ENCODE measurements around the gene EGF. TPM values are rescaled to one million over a fixed set of nuclear protein-coding genes. Genes with fewer than 3 reads are reported as not detected.
"Not testable (repeated sequence)": the region's sequence is repeated elsewhere in the genome, so short reads cannot be mapped to it uniquely, and the experiment has no call there.

Gene EGF
- total RNA-seq, 1 donor from 2014 or later, result 0.07 TPM

- DNase-seq (ENCODE audit: low read depth, low spot score), result no peak
Observed at GRCh38 chr4:110025718-110026117, 113.0 kb downstream of the EGF start.

GRCh38 chr4:110032603-110033002 lies 119.9 kb downstream of the EGF start:
- no peak for DNase-seq (ENCODE audit: low read depth, low spot score)

DNA sequence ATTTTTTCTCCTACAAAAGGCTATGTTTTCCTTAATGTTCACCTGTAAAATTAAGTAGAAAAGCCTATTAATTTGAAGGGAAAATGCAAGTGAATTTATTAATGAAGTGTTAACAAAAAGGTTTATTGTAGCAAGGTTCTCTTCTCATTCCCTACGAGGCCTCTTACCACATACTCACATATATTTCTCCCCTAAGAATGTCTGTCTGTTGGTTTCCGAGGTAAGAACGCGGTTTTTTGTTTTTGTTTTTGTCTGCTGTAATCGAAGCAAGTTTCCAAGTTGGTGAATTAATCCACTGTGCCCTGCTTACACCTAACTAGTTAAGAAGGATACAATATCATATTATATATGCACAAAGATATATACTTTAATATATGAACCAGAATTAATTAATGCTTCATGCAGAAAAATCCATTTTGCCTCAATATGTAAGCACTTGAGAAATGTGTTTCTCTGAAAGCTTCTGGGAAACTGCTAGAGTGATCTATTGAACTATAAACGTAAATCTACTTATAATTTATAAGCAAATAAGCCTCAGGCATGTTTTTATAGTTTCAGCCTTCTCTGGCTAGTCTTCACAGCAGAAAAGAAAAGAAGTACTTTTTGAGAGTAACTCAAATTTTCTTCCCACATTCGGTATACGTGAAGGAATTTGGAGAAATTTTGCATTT lies 120.8 kb downstream of the EGF start:
- no peak for DNase-seq (ENCODE audit: low read depth, low spot score)

DNA sequence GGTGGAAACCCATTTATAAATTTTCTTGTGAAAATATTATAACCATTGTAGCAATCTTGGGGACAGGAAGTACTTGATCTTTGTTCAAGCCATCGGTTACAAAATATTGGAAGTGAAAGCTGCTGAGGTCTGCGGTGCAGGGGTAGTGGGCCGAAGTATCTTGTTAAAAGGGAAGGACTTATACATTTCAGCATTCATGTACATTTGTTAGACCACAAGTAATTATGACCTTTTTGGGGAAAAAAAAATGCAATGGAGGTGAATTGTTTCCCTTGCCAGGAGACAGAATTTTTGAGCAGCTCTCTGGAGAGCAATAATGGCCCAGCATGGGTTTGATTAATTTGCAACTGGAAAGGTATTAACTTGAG lies 121.3 kb downstream of the EGF start:
- no peak for DNase-seq (ENCODE audit: low read depth, low spot score)

DNA sequence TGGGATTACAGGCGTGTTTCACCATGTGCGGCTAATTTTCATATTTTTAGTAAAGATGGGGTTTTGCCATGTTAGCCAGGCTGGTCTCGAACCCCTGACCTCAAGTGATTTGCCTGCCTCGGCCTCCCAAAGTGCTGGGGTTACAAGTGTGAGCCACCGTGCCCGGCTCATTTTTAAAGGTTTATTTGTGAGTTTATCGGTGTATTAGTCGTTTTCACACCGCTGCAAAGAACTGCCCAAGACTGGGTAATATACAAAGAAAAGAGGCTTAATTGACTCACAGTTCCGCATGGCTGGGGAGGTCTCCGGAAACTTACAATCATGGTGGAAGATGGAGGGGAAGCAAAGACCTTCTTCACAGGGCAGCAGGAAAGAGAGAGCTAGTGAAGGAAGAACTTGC lies 126.5 kb downstream of the EGF start:
- DNase-seq (ENCODE audit: low read depth, low spot score), result not testable (repeated sequence)

DNA sequence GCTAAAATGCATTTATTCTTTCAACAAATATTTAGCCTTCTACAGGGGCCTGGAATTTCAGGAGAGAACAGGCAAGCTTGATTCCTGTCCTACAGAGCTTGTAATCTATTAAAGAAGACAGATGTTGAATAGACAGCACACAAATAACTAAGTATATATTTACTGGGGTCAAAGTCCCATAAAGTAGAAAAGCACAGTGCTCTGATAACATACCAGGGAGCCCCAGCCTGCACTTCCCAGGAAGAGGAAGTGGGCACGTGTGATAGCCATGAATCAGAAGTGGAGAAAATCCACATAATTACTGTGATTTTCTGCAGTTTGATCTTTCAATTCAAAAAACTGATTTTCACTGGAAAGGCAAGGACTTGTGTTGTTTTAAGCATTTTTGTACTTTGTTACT lies 129.1 kb downstream of the EGF start:
- no peak for DNase-seq (ENCODE audit: low read depth, low spot score)

DNA sequence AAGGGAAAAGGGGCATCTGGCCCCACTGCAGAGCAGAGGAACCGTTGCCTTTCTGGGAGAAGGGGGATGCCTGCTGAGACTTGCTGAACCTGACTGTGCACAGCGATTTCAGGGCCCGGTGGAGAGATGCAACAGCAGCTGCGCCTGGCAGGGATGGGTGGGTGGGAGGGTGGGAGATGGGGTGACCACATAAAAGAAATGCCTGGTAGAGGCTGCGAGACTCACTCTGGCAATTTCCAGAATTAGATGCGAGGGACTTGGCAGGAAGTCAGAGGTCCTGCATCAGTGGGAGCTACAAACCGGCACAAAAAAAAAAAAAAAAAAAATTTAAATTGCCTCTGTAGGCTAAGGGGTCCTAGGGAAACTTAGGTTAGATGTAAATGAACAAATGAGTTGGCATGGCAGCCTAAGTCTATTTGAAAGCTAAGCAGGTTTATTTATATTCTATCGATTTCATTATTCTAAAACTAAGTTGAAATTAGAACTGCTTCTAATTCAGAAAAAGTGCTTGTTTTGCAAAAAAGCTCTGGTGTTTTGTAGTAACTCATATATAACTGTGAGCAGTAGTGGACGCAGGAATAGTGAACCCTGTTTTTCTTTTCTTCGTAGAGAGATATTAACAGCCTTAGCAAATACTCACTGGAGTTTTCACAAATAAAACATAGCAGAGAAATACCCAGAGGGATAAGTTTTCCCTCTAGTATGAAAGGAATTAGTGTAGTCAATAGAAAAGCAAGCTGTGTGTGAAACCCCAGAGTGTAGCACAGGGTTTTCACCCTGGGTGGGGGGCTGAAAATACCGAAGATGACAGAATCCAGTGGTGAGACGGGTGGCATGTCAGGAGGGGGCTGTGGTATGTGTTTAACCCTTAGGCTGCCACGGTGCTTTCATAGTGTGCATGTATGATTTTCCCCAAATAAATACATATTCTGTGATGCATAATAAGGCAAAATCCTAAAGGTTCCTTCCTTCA lies 130.1 kb downstream of the EGF start:
- no peak for DNase-seq (ENCODE audit: low read depth, low spot score)

DNA sequence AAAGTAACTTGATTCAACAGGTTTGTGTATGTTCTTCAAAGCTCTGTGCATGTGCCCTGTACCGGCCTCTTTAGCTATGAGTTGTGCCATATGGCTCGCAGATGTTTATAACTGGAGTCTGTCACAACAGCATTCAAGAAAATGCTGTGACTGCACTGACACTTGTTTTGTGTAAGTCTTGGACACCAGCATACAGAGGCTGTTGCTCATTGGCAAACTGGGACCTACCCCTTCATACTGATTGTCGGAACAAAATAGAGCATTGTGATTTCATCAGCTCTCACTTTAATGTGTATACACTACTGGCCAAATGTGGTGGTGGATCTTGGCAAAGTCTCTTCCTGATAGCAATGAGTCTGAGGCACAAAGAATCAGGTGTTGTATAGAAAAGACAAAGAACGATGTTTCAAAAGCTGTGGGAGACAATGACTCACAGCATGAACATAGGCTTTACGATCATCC lies 133.9 kb downstream of the EGF start:
- DNase-seq (ENCODE audit: low read depth, low spot score), result no peak

DNA sequence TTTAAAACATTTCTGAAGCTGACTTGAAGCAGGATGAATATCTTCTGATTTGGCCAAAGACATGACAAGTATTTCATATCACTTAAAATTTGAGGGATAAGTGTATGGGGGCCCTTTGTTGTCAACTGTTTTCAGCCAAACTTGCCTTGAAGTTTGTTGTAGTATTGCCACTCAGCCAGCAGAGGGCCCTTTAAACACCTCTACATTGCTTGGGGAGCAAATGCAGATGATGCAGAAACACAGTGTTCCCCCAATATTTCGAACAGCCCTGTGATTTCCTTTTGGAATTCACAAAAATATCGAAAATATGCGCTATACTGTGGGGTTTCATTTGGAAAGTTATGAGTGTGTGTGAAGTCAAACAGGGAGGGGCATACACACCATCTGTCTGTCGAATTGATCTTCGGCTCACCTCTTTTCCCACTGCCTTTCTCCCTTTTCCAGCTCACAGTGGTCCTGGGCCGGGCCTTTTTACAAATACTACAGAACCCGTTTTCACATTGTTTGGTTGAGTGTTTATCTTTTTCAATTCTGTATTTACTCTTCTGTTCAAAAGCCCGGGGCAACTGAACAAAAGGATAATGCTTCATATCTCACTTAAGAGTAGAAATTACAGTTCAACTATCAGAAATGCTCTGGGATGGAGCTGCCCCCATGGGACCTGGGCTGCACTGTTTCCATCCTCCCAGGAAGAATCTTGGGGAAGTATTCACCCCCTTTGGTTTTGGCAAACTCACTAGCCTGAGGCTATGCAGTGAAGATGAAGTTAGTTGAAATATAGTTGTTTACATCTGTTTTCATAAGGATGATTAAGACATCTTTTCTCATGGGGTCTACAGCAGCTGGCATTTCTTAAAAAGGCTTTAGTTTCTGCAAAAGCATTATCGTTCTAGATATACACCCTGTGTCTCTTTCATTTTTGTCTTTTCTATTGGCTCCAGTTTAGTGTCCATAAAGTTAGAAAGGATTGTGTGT lies 137.6 kb downstream of the EGF start:
- DNase-seq (ENCODE audit: low read depth, low spot score), result no peak

DNA sequence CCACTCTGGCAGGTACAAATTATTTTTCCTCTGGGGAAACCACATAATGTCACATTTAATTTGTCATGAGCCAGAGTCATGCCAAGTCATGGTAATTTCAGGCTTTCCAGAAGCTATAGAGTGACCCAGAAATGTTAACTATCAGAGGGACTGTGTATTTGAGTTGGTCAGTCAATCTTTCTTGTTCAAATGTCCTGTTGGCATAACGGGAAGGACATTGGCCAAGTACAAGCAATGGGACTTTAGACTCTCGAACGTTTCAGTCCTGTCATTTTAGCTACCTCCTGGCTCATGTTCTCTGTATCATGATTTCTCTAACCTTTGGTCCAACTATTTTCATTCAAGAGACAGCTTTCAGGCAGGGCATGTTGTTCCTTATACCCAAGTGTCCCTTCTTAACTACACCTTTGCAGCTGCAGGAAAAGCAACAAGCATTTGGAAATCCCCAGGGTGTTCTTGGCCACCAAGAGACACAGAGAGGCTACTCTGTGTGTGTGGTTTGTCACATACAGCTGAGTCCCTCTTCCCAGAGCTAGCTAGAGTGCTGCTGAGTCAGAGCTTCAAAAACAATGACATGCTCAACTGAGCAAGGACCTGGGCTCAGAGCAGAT lies 142.6 kb downstream of the EGF start:
- DNase-seq (ENCODE audit: low read depth, low spot score), result no peak

- DNase-seq (ENCODE audit: low read depth, low spot score), result no peak
Observed at GRCh38 chr4:110058677-110059076, 146.0 kb downstream of the EGF start.

- DNase-seq (ENCODE audit: low read depth, low spot score), result no peak
Observed at GRCh38 chr4:110059556-110060191, 147.0 kb downstream of the EGF start.

DNA sequence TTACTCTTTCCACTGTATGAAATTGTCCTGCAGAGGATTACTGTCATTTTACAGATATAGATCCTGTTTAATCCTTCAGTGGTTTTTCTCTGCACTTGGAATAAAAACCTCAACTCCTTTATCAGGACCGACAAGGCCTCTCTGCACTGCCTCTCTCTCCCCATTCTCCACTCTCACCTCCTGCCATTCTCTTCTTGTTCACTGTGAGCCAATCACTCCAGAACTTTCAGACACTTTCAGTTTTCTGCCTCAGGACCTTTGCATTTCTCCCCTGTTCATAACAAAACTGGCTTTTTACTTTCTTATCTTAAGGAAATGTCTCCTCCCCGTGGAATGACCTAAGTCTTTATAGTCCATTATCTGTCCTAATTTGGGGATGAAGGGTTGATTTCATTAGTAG lies 148.4 kb downstream of the EGF start:
- DNase-seq (ENCODE audit: low read depth, low spot score), result no peak

Other genes with a start within 250 kb of the EGF start
- 43.3 and 46.8 TPM in 2 replicates for gene CASP6, start 209.4 kb upstream of the EGF start, total RNA-seq
- gene PLA2G12A, start 182.8 kb upstream of the EGF start, total RNA-seq, result 12.6 and 14.8 TPM in 2 replicates
- gene CFI, start 110.9 kb upstream of the EGF start, total RNA-seq, result 23.9 and 25.1 TPM in 2 replicates
- gene GAR1, start 97.1 kb upstream of the EGF start, total RNA-seq, result 6.1 and 8.2 TPM in 2 replicates
- gene RRH, start 84.9 kb upstream of the EGF start, total RNA-seq, result 0.07 TPM in 1 of 2 replicates, not detected in the other
- 0.04 TPM in 1 of 2 replicates, not detected in the other for gene LRIT3, start 64.8 kb upstream of the EGF start, total RNA-seq